ENCODE results near the gene ZNF605. TPM values are rescaled to one million over a fixed set of nuclear protein-coding genes. Genes with fewer than 3 reads are reported as not detected.

Gene ZNF605
- polyA plus RNA-seq, 3 donors: 0.32 to 1.9 (median 0.80) TPM

- Mint-ChIP-seq H3K27me3 (ENCODE audit: low read depth in 3 of 3) (no peaks in the 10 kb centered on the region), H3K27ac (no peak overlapping the region), H3K4me3 (no peak overlapping the region), H3K36me3 (peaks cover 49 to 64% of the 10 kb centered on the region in 2 donors), H3K9me3 (peaks cover 15 to 55% (median 36%) of the 10 kb centered on the region in 7 donors), H3K4me1 (no peaks in the 10 kb centered on the region)
- Histone ChIP-seq H3K4me2 (replicated peaks; ENCODE audit: extremely low read depth, low read length, poor library complexity, severe bottlenecking) (no peak overlapping the region), H2AFZ (ENCODE audit: insufficient read depth, low read depth, low read length, poor library complexity, severe bottlenecking) (no peak overlapping the region), H3K27ac (ENCODE audit: low read depth in 1 of 2, low read length in 2 of 2) (no peak overlapping the region), H3K4me1 (ENCODE audit: control insufficient read depth in 1 of 2, insufficient read depth in 2 of 2, low read length in 2 of 2) (no peaks in the 10 kb centered on the region), H3K9ac (ENCODE audit: insufficient read depth, low read length, poor library complexity, severe bottlenecking) (no peak overlapping the region), H3K9me3 (replicated peaks in 1 of 2; ENCODE audit: control insufficient read depth in 1 of 2, insufficient read depth in 1 of 2, low read length in 2 of 2) (peaks cover 93 to 99% of the 10 kb centered on the region in 2 donors), H3K4me3 (replicated peaks in 1 of 3; ENCODE audit: low read depth in 2 of 3, low read length in 3 of 3) (peak overlapping the region in 1 of 3 experiments; percentile 18), H4K20me1 (ENCODE audit: insufficient read depth, low read length) (no peaks in the 10 kb centered on the region), H3K36me3 (replicated peaks in 1 of 2; ENCODE audit: control insufficient read depth in 1 of 2, insufficient read depth in 2 of 2, low read length in 2 of 2) (peaks cover 28 to 74% of the 10 kb centered on the region in 2 donors), H3K79me2 (ENCODE audit: insufficient read depth, low read length) (no peaks in the 10 kb centered on the region), H3K27me3 (ENCODE audit: control insufficient read depth in 2 of 2, insufficient read depth in 2 of 2, low read length in 2 of 2) (no peaks in the 10 kb centered on the region)
- intact Hi-C loops (cut with micrococcal nuclease): loop anchor here in 1 of 2 donors (5.0 kb wide), 1 partner anchor 36 kb away; no protein-coding TSS in a partner anchor
- 98% methylated on average over 25 of the region's 29 CpGs for WGBS (ENCODE audit: insufficient coverage)
- no peak for TF ChIP-seq CTCF (IDR thresholded peaks at IDR 0.05)
- no peak for DNase-seq
Observed at GRCh38 chr12:132948146-132949066, 7.7 kb downstream of the ZNF605 start.

DNA sequence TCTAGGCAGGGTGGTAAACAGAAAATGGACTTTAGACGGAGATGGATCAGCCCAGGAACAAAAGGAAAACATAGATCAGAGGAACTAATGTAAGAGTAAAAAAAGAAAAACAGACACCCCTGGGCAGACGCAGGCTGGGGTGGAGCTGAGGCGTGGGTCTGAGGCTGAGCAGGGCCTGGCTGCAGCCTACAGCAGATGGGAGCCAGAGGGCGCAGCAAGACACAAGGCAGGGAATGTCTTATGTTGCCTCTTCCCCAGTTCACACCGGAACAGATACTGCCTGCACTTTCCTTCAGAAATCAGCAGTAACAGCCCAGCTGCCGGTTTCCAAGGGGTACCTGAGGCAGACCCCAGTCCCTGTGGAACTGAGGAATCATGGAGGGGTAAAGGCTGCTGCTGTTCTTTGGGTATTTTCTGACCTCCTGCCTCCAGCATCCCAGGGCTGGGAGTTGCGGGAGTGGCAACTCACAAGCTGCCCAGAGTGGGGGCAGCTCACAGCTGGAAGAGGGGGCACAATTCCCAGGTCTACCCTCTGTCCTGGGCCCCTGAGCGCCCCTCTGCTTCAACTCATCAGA lies 9.8 kb downstream of the ZNF605 start:
- H3K36me3 Mint-ChIP-seq: peaks cover 59 to 85% of the 10 kb centered on the region in 2 donors

More for the DNA sequence above, 9.8 kb downstream of the ZNF605 start:
- no peaks in the 10 kb centered on the region for H3K27me3 Mint-ChIP-seq (ENCODE audit: low read depth in 3 of 3)
- intact Hi-C loops (cut with micrococcal nuclease): loop anchor here in 1 of 2 donors (5.0 kb wide), 1 partner anchor 34 kb away; no protein-coding TSS in a partner anchor
- Histone ChIP-seq H3K27ac (ENCODE audit: low read depth in 1 of 2, low read length in 2 of 2) (no peak overlapping the region), H3K9me3 (replicated peaks in 1 of 2; ENCODE audit: control insufficient read depth in 1 of 2, insufficient read depth in 1 of 2, low read length in 2 of 2) (peaks cover 93 to 99% of the 10 kb centered on the region in 2 donors), H3K27me3 (ENCODE audit: control insufficient read depth in 2 of 2, insufficient read depth in 2 of 2, low read length in 2 of 2) (no peaks in the 10 kb centered on the region), H3K79me2 (ENCODE audit: insufficient read depth, low read length) (no peaks in the 10 kb centered on the region), H3K4me3 (replicated peaks in 1 of 3; ENCODE audit: low read depth in 2 of 3, low read length in 3 of 3) (peak overlapping the region in 1 of 3 experiments; percentile 6), H2AFZ (ENCODE audit: insufficient read depth, low read depth, low read length, poor library complexity, severe bottlenecking) (no peak overlapping the region), H3K36me3 (replicated peaks in 1 of 2; ENCODE audit: control insufficient read depth in 1 of 2, insufficient read depth in 2 of 2, low read length in 2 of 2) (peaks cover 40 to 87% of the 10 kb centered on the region in 2 donors), H3K4me2 (replicated peaks; ENCODE audit: extremely low read depth, low read length, poor library complexity, severe bottlenecking) (no peak overlapping the region), H3K9ac (ENCODE audit: insufficient read depth, low read length, poor library complexity, severe bottlenecking) (no peak overlapping the region), H3K4me1 (ENCODE audit: control insufficient read depth in 1 of 2, insufficient read depth in 2 of 2, low read length in 2 of 2) (no peaks in the 10 kb centered on the region), H4K20me1 (ENCODE audit: insufficient read depth, low read length) (no peaks in the 10 kb centered on the region)
- no peak overlapping the region for H3K4me3 Mint-ChIP-seq
- no peaks in the 10 kb centered on the region for H3K4me1 Mint-ChIP-seq
- H3K9me3 Mint-ChIP-seq: peaks cover 36 to 63% (median 57%) of the 10 kb centered on the region in 7 donors
- no peak for TF ChIP-seq CTCF (IDR thresholded peaks at IDR 0.05)
- no peak overlapping the region for H3K27ac Mint-ChIP-seq
- WGBS (ENCODE audit: insufficient coverage): 94% methylated on average over 6 of the region's 8 CpGs
- no peak for DNase-seq

All from CD14-positive monocyte (primary cell).